ENCODE measurements around the gene MFSD6L.

MFSD6L gene

DNA sequence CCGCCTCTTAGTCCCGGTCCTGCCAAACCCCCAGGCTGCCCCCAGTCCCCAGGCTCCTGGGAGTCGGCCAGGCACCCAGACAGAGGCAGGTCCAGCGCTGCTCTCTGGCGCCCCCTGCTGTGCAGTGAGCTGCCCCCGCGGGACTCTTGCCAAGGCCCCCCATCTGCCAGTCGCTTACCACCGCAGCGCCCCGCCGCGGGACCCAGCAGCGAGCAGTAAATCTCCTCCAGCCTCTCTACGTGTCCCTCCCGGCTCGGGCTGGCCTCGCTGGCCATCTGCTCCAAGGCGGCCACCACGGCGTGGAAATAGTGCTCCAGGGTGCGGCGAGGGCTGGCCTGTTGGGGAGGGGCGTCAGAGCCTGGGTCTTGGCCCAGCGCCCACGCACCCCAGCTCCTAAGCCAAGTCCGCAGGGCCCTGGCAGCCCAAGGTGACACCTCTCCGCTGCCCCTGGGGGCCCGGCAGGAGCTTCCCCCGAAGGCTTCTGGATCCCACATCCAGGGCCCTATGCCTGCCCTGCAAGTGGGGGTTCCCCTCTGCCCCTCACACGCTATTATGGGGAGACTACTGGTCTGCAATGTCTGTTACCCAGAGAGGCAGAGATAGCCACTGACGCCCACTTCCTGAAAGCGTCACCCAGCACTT is 33.7 kb upstream of the MFSD6L start:
- CTCF ChIA-PET: interaction anchor here (0.6 to 0.7 kb wide), 4 partner anchors 16 to 893 kb away, joined by 3 to 7 read pairs (median 4); no protein-coding TSS in a partner anchor
- DNase-seq (ENCODE audit: low spot score): no peak

GRCh38 chr17:8831234-8831849 is 32.2 kb upstream of the MFSD6L start:
- POLR2A ChIA-PET (ENCODE audit: low non-redundant PET): interaction anchor here (0.7 kb wide), 1 partner anchor 249 kb away, joined by 18 read pairs; no protein-coding TSS in a partner anchor
- no peak for TF ChIP-seq CTCF (conservative IDR thresholded peaks at IDR 0.05; ENCODE audit: low read depth)
- H3K27ac ChIP-seq: no peak overlapping the region
- no peak for DNase-seq (ENCODE audit: low spot score)
- CTCF ChIA-PET: interaction anchor here (0.6 kb wide), 1 partner anchor 381 kb away, joined by 5 read pairs; no protein-coding TSS in a partner anchor

More for the DNA sequence above, 33.7 kb upstream of the MFSD6L start:
- no peak overlapping the region for H3K27ac ChIP-seq
- POLR2A ChIA-PET (ENCODE audit: low non-redundant PET): interaction anchor here (0.5 kb wide), 1 partner anchor 26 kb away, joined by 3 read pairs; no protein-coding TSS in a partner anchor
- peak; percentile 35 for TF ChIP-seq CTCF (conservative IDR thresholded peaks at IDR 0.05; ENCODE audit: low read depth)

DNA sequence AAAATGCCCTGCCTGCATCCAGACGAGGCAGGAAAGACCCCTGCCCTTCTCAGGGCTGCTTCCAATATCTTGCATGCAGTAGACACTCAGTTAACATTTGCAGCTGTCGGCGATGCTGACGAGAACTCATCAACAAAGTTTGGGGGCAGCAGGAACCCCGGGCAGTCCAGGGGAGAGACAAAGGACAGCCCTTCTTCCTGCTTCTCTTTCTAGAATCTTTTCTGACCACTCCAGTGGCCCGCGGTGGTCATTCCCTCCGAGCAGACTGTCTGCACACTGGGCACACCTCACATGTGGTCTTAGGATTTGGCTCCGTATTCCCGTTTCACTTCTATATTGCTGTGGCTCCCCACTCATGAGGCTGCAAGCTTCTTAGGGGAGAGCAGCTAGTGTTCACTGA is 31.0 kb upstream of the MFSD6L start:
- no peak overlapping the region for H3K27ac ChIP-seq
- TF ChIP-seq CTCF (conservative IDR thresholded peaks at IDR 0.05; ENCODE audit: low read depth): no peak
- CTCF ChIA-PET: no interaction called here
- POLR2A ChIA-PET (ENCODE audit: low non-redundant PET): no interaction called here
- no peak for DNase-seq (ENCODE audit: low spot score)

DNA sequence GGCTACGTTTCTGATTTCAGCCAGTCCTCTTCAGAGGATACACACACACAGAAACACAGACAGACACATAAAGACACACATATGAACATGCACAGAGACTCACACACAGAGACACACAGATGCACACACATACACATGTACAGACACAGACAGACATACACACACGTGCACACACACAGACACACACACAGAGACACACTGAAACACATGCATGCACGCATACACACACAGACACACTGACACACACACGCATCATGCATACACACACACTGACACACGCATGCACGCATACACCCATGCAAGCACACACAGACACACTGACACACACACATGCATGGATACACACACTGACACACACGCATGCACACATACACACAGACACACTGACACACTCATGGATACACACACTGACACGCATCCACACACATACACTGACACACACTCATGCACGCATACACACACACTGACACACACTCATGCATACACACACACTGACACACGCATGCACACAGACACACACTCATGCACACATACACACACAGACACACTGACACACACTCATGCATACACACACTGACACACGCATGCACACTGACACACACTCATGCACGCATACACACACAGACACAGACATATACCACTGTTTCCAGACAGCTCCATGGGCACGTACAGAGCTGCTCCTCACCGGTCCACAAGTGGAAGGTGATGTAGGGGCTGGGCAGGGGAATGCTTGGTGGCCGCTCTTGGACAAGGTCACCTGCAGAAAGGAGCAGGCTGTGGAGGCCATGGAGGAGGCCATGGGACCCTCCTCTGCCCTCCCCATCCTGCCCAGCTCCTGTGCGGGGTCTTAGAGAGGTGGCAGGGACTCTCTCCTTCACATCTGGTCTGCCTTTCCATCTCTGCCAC is 30.1 kb upstream of the MFSD6L start:
- H3K27ac ChIP-seq: no peak overlapping the region
- ChIA-PET CTCF (no interaction called here), POLR2A (ENCODE audit: low non-redundant PET) (no interaction called here)
- no peak for DNase-seq (ENCODE audit: low spot score)
- TF ChIP-seq CTCF (conservative IDR thresholded peaks at IDR 0.05; ENCODE audit: low read depth): no peak

GRCh38 chr17:8828517-8828875 is 29.3 kb upstream of the MFSD6L start:
- POLR2A ChIA-PET (ENCODE audit: low non-redundant PET): no interaction called here
- CTCF ChIA-PET: interaction anchor here (0.5 kb wide), 1 partner anchor 29 kb away, joined by 6 read pairs; no protein-coding TSS in a partner anchor
- no peak for DNase-seq (ENCODE audit: low spot score)
- TF ChIP-seq CTCF (conservative IDR thresholded peaks at IDR 0.05; ENCODE audit: low read depth): no peak
- H3K27ac ChIP-seq: no peak overlapping the region

- DNase-seq (ENCODE audit: low spot score): no peak
- H3K27ac ChIP-seq: no peak overlapping the region
- CTCF ChIA-PET: no interaction called here
- POLR2A ChIA-PET (ENCODE audit: low non-redundant PET): no interaction called here
- TF ChIP-seq CTCF (conservative IDR thresholded peaks at IDR 0.05; ENCODE audit: low read depth): no peak
Observed at GRCh38 chr17:8826808-8827435, 27.8 kb upstream of the MFSD6L start.
